Fibroblast of upper back skin (primary cell): ENCODE measurements around the gene NDE1.
A peak's percentile ranks its signal among the peaks of the same experiment; 100 is the strongest.
"Not testable (repeated sequence)": the region's sequence is repeated elsewhere in the genome, so short reads cannot be mapped to it uniquely, and the experiment has no call there.

ENCODE experiments used
- DNase-seq: peaks from one replicate; pipeline ENCODE4 v3.0.0-alpha.2; 2013

The NDE1 gene

DNA sequence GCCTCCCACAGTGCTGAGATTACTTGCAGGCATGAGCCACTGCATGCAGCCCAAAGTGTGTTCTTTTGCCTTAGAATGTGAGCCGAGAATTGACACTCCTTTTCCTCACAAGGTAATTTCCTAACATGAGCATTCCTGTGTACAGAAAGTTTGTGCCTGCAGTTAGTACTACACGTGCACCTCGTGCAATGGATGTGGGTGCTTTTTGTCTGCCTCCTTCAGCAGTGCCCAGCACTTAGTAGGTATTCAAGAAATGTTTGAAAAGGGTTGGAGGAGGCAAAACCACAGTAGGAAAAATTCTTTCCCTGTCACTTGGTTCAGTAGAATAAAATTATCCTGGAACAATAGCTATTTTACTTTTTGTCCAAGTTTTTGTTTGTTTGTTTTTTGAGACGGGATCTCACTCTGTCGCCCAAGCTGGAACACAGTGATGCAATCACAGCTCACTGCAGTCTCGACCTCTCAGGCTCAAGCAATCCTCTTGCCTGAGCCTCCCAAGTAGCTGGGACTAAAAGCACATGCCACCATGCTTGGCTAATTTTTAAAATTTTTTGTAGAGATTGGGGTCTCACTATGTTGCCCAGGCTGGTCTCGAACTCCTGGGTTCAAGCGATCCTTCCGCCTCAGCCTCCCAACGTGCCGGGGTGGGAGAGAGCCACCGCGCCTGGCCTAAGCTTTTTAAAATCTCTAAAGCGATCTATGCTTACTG lies 2.4 kb downstream of the NDE1 start:
- no peak for DNase-seq

- peak; percentile 80 for DNase-seq
Measured at GRCh38 chr16:15653227-15653626, 3.2 kb downstream of the NDE1 start.

DNA sequence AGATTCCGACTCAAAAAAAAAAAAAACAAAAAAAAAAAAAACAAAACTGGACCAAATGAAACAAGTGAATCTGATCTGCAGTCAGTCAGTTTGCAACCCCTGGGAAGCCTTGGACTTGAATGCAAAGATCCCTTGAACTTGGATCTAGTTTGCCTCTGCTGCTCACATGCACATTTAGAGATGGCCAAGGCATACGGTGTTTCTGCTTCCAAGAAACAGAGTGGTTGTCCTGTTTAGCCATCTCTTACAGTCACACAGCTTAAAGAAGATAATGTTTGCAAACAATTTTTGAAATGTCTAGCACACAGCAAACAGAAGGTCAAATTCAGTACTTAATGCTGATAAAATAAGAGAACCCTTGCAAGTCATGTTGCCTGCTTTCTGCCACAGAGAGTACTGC lies 4.5 kb downstream of the NDE1 start:
- DNase-seq = no peak

DNA sequence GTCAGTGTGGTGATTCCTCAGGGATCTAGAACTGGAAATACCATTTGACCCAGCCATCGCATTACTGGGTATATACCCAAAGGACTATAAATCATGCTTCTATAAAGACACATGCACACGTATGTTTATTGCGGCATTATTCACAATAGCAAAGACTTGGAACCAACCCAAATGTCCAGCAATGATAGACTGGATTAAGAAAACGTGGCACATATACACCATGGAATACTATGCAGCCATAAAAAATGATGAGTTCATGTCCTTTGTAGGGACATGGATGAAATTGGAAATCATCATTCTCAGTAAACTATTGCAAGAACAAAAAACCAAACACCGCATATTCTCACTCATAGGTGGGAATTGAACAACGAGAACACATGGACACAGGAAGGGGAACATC lies 5.5 kb downstream of the NDE1 start:
- DNase-seq = not testable (repeated sequence)

DNA sequence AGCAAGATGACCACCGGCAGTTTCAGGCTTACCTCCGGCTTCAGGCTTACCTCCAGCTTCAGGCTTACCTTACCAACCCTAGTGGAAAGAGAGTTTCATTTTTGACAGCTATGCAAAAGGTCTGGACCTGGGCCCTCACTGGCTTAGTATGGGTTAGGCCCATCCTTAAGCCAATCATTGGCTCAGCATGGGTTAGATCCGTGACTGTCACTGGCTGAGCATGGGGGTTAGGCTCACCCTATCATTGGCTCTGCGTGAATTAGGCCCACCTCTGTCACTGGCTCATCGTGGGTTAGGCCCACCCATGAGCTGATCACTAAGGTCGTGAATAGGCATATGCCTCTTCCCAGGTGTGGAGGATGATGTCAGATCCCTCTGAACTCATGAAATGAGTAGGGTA lies 8.1 kb downstream of the NDE1 start:
- DNase-seq = no peak

DNA sequence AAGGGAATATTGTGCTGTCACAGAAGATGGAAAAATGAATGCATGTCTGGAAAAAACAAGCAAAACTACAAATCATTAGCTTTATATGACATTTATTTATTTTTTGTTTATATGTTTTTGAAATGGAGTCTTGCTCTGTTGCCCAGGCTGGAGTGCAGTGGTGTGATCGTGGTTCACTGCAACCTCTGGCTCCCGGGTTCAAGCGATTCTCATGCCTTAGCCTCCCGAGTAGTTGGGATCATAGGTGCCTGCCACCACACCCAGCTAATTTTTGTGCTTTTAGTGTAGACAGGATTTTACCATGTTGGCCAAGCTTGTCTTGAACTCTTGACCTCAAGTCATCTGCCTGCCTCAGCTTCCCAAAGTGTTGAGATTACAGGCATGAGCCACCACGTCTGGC lies 8.5 kb downstream of the NDE1 start:
- DNase-seq = no peak

GRCh38 chr16:15660203-15660601 lies 10.2 kb downstream of the NDE1 start:
- DNase-seq = no peak

GRCh38 chr16:15665107-15665506 lies 15.1 kb downstream of the NDE1 start:
- no peak for DNase-seq

DNA sequence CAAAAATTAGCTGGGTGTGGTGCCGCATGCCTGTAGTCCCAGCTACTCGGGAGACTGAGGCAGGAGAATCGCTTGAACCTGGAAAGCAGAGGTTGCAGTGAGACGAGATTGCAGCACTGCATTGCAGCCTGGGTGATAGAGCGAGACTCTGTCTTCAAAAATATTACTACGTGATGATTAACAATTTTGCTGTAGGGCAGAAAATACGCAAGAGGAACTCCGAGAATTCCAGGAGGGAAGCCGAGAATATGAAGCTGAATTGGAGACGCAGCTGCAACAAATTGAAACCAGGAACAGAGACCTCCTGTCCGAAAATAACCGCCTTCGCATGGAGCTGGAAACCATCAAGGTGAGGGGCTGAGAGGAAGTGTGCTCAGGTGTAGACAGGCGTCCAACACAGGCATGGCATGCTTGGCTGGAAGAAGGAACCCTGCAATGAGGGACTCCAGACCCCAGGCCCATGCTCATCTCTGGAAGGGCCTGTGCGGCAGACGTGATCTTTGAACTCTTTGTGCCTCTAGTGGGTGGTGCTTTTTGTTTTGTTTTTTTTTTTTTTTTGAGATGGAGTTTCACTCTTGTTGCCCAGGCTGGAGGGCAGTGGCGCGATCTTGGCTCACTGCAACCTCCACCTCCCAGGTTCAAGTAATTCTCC lies 17.2 kb downstream of the NDE1 start:
- DNase-seq = no peak

DNA sequence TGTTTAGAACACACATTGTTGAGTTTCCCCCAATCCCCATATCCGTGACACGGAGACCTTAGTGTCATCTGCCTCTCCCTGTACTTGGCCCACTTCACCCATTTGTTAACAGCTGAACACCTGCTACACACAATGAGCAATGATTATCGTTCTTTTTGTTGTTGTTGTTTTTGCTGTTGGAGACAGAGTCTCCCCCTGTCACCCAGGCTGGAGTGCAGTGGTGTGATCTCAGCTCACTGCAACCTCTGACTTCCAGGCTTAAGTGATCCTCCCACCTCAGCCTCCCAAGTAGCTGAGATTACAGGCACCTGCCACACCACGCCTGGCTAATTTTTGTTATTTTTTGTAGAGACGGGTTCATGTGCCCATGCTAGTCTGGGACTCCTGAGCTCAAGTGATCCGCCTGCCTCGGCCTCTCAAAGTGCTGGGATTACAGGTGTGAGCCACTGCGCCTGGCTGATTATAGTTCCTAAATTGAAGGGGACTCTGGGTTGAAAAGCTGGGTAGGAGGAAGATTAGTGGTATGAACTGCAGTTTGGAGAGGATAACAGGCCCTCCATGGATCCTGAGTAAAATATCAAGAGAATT lies 21.6 kb downstream of the NDE1 start:
- no peak for DNase-seq

DNA sequence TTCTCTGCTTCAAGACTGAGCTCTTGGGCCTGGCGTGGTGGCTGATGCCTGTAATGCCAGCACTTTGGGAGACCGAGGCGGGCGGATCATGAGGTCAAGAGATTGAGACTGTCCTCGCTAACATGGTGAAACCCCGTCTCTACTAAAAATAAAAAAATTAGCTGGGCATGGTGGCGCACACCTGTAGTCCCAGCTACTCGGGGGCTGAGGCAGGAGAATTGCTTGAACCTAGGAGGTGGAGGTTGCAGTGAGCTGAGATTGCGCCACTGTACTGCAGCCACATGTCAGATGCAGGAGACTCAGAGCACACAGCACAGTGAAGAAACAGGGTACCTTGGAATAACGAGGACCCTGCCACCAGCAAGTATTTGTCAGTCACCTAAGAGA lies 22.1 kb downstream of the NDE1 start:
- DNase-seq = not testable (repeated sequence)

DNA sequence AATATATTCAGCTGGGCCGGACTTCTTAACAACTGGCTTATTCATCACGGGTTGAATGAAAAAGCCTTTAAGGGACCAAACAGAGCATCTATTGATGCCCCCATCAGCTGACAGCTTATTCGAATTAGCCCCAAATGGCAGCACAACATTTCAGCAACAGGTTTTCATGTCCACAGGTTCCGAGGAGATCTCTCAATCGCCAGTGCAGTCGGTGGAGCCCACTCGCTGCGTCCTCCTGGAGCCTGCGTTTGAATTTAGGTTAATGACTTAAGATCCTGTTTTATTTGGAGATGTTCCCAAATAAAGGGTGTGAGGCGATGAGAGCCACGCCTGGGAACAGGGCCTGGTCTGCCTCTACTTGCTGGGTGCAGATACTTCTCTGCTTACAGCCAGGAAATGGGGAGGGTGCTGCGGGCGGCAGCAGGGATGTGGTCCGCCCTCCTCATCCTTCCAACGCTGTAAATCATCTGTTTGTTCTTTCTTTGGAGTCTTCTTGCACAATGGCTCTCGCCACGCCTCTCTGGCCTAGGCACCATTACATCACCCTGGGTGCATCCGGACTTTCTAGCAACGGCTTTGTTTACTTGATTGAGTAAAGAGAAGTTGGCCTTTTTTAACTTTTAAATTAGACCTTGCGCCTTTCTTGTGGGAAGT lies 22.6 kb downstream of the NDE1 start:
- peak; percentile 91 for DNase-seq

DNA sequence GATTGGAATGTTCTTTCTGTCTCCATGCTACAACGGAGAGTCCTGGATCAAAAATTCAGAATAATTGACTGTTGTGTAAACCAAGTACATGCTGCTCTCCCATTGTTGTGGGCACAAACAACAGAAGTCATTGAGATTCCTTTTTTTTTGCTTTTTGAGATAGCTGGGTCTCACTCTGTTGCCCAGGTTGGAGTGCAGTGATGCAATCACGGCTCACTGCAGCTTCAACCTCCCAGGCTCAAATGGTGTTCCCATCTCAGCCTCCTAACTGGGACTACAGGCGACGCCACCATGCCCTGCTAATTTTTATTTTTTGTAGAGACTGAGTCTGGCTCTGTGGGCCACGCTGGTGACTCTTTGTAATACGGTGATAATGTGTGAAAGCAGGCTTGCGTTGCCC lies 24.5 kb downstream of the NDE1 start:
- no peak for DNase-seq

DNA sequence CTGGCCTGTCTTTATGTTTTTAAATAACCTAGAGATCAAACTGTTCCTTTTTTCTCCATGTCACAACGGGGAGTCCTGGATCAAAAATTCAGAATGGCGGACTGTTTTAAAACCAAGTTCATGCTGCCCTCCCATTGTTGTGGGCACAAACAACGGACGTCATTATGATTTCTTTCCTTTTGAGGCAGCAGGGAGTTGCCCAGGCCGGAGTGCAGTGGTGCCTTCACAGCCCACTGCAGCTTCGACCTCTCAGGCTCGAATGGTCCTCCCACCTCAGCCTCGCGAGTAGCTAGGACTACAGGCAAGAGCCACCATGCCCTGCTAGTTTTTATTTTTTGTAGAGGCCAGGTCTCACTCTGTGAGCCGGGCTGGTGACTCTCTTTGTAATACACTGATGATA lies 26.5 kb downstream of the NDE1 start:
- no peak for DNase-seq

DNA sequence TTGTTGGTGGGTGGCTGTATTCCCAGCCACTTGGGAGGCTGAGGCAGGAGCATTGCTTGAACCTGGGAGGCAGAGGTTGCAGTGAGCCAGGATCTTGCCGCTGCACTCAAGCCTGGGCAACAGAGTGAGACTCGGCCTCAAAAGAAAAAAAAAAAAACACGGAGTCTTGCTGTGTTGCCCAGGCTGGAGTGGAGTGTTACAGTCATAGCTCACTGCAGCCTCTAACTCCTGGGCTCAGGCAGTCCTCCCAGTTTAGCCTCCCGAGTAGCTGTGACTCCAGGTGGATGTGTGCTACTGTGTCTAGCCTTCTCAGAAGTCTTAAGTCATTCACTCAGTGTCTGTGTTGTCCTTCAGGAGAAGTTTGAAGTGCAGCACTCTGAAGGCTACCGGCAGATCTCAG lies 27.4 kb downstream of the NDE1 start:
- no peak for DNase-seq

- peak; percentile 56 for DNase-seq
Measured at GRCh38 chr16:15682105-15682570, 32.1 kb downstream of the NDE1 start.

- DNase-seq = no peak
Measured at GRCh38 chr16:15686287-15686686, 36.2 kb downstream of the NDE1 start.

DNA sequence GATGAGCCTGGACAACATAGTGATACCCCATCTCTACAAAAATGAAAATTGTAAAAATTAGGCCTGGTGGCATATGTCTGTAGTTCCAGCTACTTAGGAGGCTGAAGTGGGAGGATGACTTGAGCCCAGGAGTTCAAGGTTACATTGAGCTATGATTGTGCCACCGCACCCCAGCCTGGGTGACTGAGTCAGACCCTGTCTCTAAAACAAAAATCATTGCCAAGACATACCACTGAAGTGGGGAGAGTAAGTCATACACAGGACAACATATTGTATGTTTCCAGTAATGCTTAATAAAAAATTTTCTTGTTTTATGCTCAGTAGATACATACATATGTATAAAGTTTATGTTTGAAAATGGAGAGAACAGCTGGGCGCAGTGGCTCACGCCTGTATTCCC lies 39.2 kb downstream of the NDE1 start:
- no peak for DNase-seq

DNA sequence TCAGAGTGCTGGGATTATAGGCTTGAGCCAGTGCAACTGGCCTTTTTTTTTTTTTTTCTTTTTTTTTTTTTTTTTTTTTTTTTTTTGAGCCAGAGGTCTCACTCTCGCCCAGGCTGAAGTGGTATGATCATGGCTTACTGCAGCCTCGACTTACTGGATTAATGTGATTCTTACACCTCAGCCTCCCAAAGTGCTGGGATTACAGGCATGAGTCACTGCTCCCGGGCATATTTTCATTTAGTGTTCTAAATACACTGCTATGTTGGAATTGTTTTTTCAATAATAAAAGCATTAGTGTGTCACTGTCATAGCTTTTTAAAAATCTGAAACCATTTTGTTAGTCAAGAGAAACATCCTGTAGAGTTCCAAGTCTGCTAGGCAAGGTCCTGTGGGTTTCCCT lies 40.3 kb downstream of the NDE1 start:
- peak; percentile 23 for DNase-seq

DNA sequence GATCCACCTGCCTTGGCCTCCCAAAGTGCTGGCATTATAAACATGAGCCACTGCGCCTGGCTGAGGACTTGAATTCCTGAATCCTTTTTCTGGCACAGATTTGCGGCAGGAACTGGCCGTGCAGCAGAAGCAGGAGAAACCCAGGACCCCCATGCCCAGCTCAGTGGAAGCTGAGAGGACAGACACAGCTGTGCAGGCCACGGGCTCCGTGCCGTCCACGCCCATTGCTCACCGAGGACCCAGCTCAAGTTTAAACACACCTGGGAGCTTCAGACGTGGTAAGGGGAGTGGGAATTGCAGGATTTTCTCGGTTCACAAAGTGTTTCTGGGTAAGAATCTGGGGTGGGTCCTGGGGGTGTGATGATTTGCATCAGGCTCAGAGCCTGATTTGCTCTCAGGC lies 41.0 kb downstream of the NDE1 start:
- no peak for DNase-seq

DNA sequence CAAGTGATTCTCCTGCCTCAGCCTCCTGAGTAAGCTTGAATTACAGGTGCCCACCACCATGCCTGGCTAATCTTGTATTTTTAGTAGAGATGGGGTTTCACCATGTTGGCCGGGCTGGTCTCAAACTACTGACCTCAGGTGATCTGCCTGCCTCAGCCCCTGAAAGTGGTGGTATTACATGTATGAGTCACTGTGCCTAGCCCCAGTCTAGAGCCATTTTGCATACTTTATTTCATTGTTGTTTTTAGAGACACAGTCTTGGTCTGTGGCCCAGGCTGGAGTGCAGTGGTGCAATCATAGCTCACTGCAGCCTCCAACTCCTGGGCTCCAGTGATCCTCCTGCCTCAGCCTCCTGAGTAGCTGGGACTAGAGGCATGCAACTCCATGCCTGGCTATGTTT lies 42.5 kb downstream of the NDE1 start:
- not testable (repeated sequence) for DNase-seq

- DNase-seq = no peak
Measured at GRCh38 chr16:15694499-15694898, 44.5 kb downstream of the NDE1 start.

- no peak for DNase-seq
Measured at GRCh38 chr16:15699819-15700218, 49.8 kb downstream of the NDE1 start.

DNA sequence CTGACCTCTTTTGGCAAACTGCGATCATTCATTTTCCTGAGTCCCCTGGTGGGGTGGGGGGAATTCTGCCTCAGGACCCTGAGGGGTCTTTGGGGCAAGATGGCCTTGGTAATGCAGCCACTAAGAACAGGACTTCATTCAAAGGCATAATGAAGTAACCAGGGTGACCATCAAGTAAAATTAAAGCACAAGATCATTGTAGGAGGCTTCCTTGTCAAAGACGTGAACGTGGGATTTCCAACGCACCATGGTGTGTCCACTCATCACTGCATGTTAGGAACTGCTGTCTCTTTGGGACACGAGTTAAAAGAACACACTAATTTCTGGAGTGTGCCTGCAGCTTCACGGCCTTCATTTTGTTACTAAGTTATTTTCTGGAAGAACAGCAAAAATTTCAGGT lies 51.3 kb downstream of the NDE1 start:
- DNase-seq = no peak
